Astrocyte (in vitro differentiated cells and primary cell): ENCODE results near the gene BANP. TPM values are rescaled to one million over a fixed set of nuclear protein-coding genes. Genes with fewer than 3 reads are reported as not detected.
"Not testable (repeated sequence)": the region's sequence is repeated elsewhere in the genome, so short reads cannot be mapped to it uniquely, and the experiment has no call there.

Experiments used
- DNase-seq: peaks from one replicate; pipeline ENCODE4 v3.0.0-alpha.2; 2010; ENCODE audit warnings: low read depth
- FAIRE-seq: peaks from 2 replicates; lab custom pipeline; 2011; peaks lifted over from hg19 to GRCh38; lab: Jason Lieb, UNC
- H2AFZ ChIP-seq: 2 replicates; pipeline ENCODE4 v1.6.0; 2012; ENCODE audit warnings: low read depth, low read length, inconsistent platforms
- H3K27ac ChIP-seq: 2 replicates; pipeline ENCODE4 v1.5.1; 2011; ENCODE audit warnings: low read depth, low read length, inconsistent platforms
- H3K27me3 ChIP-seq: 2 replicates; pipeline ENCODE4 v1.6.0; 2011; ENCODE audit warnings: low read length, inconsistent platforms; ENCODE audit not compliant: insufficient read depth
- H3K36me3 ChIP-seq: 2 replicates; pipeline ENCODE4 v1.5.1; 2011; ENCODE audit warnings: low read length, inconsistent platforms; ENCODE audit not compliant: insufficient read depth
- H3K4me1 ChIP-seq: 2 replicates; pipeline ENCODE4 v1.5.1; 2011; ENCODE audit warnings: low read length, inconsistent platforms; ENCODE audit not compliant: insufficient read depth
- H3K4me2 ChIP-seq: 2 replicates; pipeline ENCODE4 v1.6.0; 2012; ENCODE audit warnings: low read length, inconsistent platforms
- H3K4me3 ChIP-seq: 2 replicates; pipeline ENCODE4 v1.5.1; 2011; ENCODE audit warnings: low read depth, mild to moderate bottlenecking, low read length, inconsistent platforms; ENCODE audit not compliant: insufficient read depth
- H3K79me2 ChIP-seq: 2 replicates; pipeline ENCODE4 v1.6.0; 2012; ENCODE audit warnings: mild to moderate bottlenecking, low read length, inconsistent platforms; ENCODE audit not compliant: insufficient read depth
- H3K9ac ChIP-seq: 2 replicates; pipeline ENCODE4 v1.6.0; 2012; ENCODE audit warnings: mild to moderate bottlenecking, low read length, inconsistent platforms
- H3K9me3 ChIP-seq: 2 replicates; pipeline ENCODE4 v1.5.1; 2012; ENCODE audit warnings: low read depth, mild to moderate bottlenecking, low read length, inconsistent platforms; ENCODE audit not compliant: insufficient read depth
- H4K20me1 ChIP-seq: 2 replicates; pipeline ENCODE4 v1.6.0; 2012; ENCODE audit warnings: low read length, inconsistent platforms; ENCODE audit not compliant: insufficient read depth
- H3K27ac Mint-ChIP-seq: one replicate; pipeline ENCODE4 v1.8.0; 2021; ENCODE audit warnings: mild to moderate bottlenecking, mixed read lengths; ENCODE audit not compliant: unreplicated experiment
- H3K27me3 Mint-ChIP-seq: one replicate; pipeline ENCODE4 v1.8.0; 2021; ENCODE audit warnings: low read depth, mixed read lengths; ENCODE audit not compliant: unreplicated experiment
- H3K36me3 Mint-ChIP-seq: one replicate; pipeline ENCODE4 v1.8.0; 2021; ENCODE audit warnings: low read depth, mixed read lengths; ENCODE audit not compliant: unreplicated experiment
- H3K4me1 Mint-ChIP-seq: one replicate; pipeline ENCODE4 v1.8.0; 2021; ENCODE audit warnings: low read depth, mixed read lengths; ENCODE audit not compliant: unreplicated experiment
- H3K4me3 Mint-ChIP-seq: one replicate; pipeline ENCODE4 v1.8.0; 2021; ENCODE audit warnings: mild to moderate bottlenecking, moderate library complexity, mixed read lengths; ENCODE audit not compliant: unreplicated experiment
- H3K9me3 Mint-ChIP-seq: one replicate; pipeline ENCODE4 v1.8.0; 2021; ENCODE audit warnings: mild to moderate bottlenecking, mixed read lengths; ENCODE audit not compliant: unreplicated experiment
- CTCF ChIP-seq: IDR thresholded peaks from 2 replicates; pipeline ENCODE4 v1.5.1; 2011; ENCODE audit warnings: low read depth, mild to moderate bottlenecking, inconsistent platforms, low read length, moderate library complexity; ENCODE audit not compliant: insufficient read depth
- EZH2 ChIP-seq: IDR thresholded peaks from 2 replicates; pipeline ENCODE4 v1.6.1; 2012; ENCODE audit warnings: mild to moderate bottlenecking, low read length, inconsistent platforms; ENCODE audit not compliant: insufficient read depth
- total RNA-seq: library from RNA; stranded (reverse); gene quantifications from 2 replicates; pipeline ENCODE4 v1.2.1, GENCODE V29; 2021

BANP gene
- total RNA-seq, 1 donor from 2014 or later, result 28.9 TPM

- peaks cover 3% of the 10 kb centered on the region for H3K4me1 ChIP-seq
- H3K79me2 ChIP-seq, result no peaks in the 10 kb centered on the region
- H3K4me2 ChIP-seq, result no peak overlapping the region
- no peaks in the 10 kb centered on the region for H3K27me3 ChIP-seq
- H3K9me3 ChIP-seq, result no peaks in the 10 kb centered on the region
- Mint-ChIP-seq H3K36me3 (peaks cover 8% of the 10 kb centered on the region), H3K4me1 (no peaks in the 10 kb centered on the region), H3K27ac (no peak overlapping the region), H3K4me3 (no peak overlapping the region), H3K9me3 (no peaks in the 10 kb centered on the region), H3K27me3 (peaks cover 4% of the 10 kb centered on the region)
- FAIRE-seq, result no peak
- no peak overlapping the region for H2AFZ ChIP-seq
- no peaks in the 10 kb centered on the region for H4K20me1 ChIP-seq
- no peak for DNase-seq
- H3K27ac ChIP-seq, result no peak overlapping the region
- H3K4me3 ChIP-seq, result no peak overlapping the region
- TF ChIP-seq EZH2, result no peak
- H3K9ac ChIP-seq, result no peak overlapping the region
- no peaks in the 10 kb centered on the region for H3K36me3 ChIP-seq
Measured at GRCh38 chr16:88086571-88087516, 135.6 kb downstream of the BANP start.

- no peak overlapping the region for H3K27ac ChIP-seq
- no peak overlapping the region for H3K9ac ChIP-seq
- no peaks in the 10 kb centered on the region for H4K20me1 ChIP-seq
- no peak overlapping the region for H3K4me2 ChIP-seq
- TF ChIP-seq CTCF (no peak), EZH2 (no peak)
- H3K9me3 Mint-ChIP-seq, result no peaks in the 10 kb centered on the region
- H3K4me3 Mint-ChIP-seq, result no peak overlapping the region
- no peaks in the 10 kb centered on the region for H3K27me3 ChIP-seq
- peaks cover 4% of the 10 kb centered on the region for H3K27me3 Mint-ChIP-seq
- no peak overlapping the region for H2AFZ ChIP-seq
- H3K9me3 ChIP-seq, result no peaks in the 10 kb centered on the region
- H3K79me2 ChIP-seq, result no peaks in the 10 kb centered on the region
- H3K4me3 ChIP-seq, result no peak overlapping the region
- H3K36me3 ChIP-seq, result no peaks in the 10 kb centered on the region
- no peak overlapping the region for H3K27ac Mint-ChIP-seq
- H3K4me1 Mint-ChIP-seq, result no peaks in the 10 kb centered on the region
- peaks cover 5% of the 10 kb centered on the region for H3K36me3 Mint-ChIP-seq
- H3K4me1 ChIP-seq, result peaks cover 3% of the 10 kb centered on the region
- FAIRE-seq (no peak), DNase-seq (no peak)
Measured at GRCh38 chr16:88087517-88087877, 136.3 kb downstream of the BANP start.

GRCh38 chr16:88088161-88088581 lies 136.9 kb downstream of the BANP start:
- H3K36me3 Mint-ChIP-seq, result peaks cover 3% of the 10 kb centered on the region
- Histone ChIP-seq H3K4me2 (no peak overlapping the region), H3K36me3 (no peaks in the 10 kb centered on the region), H3K4me1 (peaks cover 3% of the 10 kb centered on the region), H3K27ac (no peak overlapping the region), H3K27me3 (no peaks in the 10 kb centered on the region), H3K9me3 (no peaks in the 10 kb centered on the region), H3K79me2 (no peaks in the 10 kb centered on the region), H4K20me1 (no peaks in the 10 kb centered on the region), H3K9ac (no peak overlapping the region), H2AFZ (no peak overlapping the region), H3K4me3 (no peak overlapping the region)
- no peaks in the 10 kb centered on the region for H3K4me1 Mint-ChIP-seq
- DNase-seq, result no peak
- H3K27ac Mint-ChIP-seq, result no peak overlapping the region
- H3K9me3 Mint-ChIP-seq, result no peaks in the 10 kb centered on the region
- FAIRE-seq, result no peak
- no peak overlapping the region for H3K4me3 Mint-ChIP-seq
- TF ChIP-seq EZH2 (no peak), CTCF (no peak)
- peaks cover 4% of the 10 kb centered on the region for H3K27me3 Mint-ChIP-seq

- not testable (repeated sequence) for H3K27me3 ChIP-seq, H3K9me3 Mint-ChIP-seq, DNase-seq, H4K20me1 ChIP-seq, FAIRE-seq, H3K27ac Mint-ChIP-seq, H3K9ac ChIP-seq, H3K27ac ChIP-seq, H2AFZ ChIP-seq, H3K36me3 Mint-ChIP-seq, H3K27me3 Mint-ChIP-seq, H3K4me3 ChIP-seq, H3K4me1 Mint-ChIP-seq, H3K9me3 ChIP-seq, H3K36me3 ChIP-seq, H3K4me1 ChIP-seq, H3K4me2 ChIP-seq, H3K79me2 ChIP-seq, H3K4me3 Mint-ChIP-seq
Measured at GRCh38 chr16:88088611-88089010, 137.4 kb downstream of the BANP start.
